HepG2 (cell line): ENCODE results near the gene COPS7B. TPM values are rescaled to one million over a fixed set of nuclear protein-coding genes. Genes with fewer than 3 reads are reported as not detected.

Source experiments
- ARID4A ChIP-seq: sonication (generic); formaldehyde crosslinking; IDR thresholded peaks from 2 replicates; pipeline ENCODE4 v1.5.0; 2020; ENCODE audit warnings: mild to moderate bottlenecking, missing genetic modification reagents, borderline replicate concordance
- EZH2 ChIP-seq: conservative IDR thresholded peaks from 2 replicates; pipeline ENCODE4 v1.6.1; 2012; ENCODE audit warnings: mild to moderate bottlenecking, low read depth, low read length, moderate library complexity
- FOXJ3 ChIP-seq: sonication (generic); formaldehyde crosslinking; IDR thresholded peaks from 2 replicates; pipeline ENCODE4 v1.4.0; 2020; ENCODE audit warnings: missing genetic modification reagents, mild to moderate bottlenecking, borderline replicate concordance
- FUBP1 ChIP-seq: sonication (generic); formaldehyde crosslinking; IDR thresholded peaks from 2 replicates; pipeline ENCODE4 v1.5.1; 2020; ENCODE audit warnings: missing genetic modification reagents, mild to moderate bottlenecking, borderline replicate concordance
- USF2 ChIP-seq, 2 experiments: sonication (generic) in 1 of 2; formaldehyde crosslinking in 1 of 2; IDR thresholded peaks; 2 replicates each; pipeline versions ENCODE4 v1.5.1 to v1.6.1; 2011 to 2020; ENCODE audit warnings: borderline replicate concordance in 1 of 2, low read depth in 1 of 2, low read length in 1 of 2, mild to moderate bottlenecking in 1 of 2, missing genetic modification reagents in 1 of 2, moderate library complexity in 1 of 2
- ZBTB4 ChIP-seq: sonication (generic); formaldehyde crosslinking; IDR thresholded peaks from 2 replicates; pipeline ENCODE4 v1.4.0; 2020; ENCODE audit warnings: missing genetic modification reagents, mild to moderate bottlenecking, borderline replicate concordance
- ZNF264 ChIP-seq: sonication (generic); formaldehyde crosslinking; IDR thresholded peaks from 2 replicates; pipeline ENCODE4 v1.4.0; 2020; ENCODE audit warnings: missing genetic modification reagents
- ZNF557 ChIP-seq: sonication (generic); formaldehyde crosslinking; IDR thresholded peaks from 2 replicates; pipeline ENCODE4 v1.4.0; 2020; ENCODE audit warnings: missing genetic modification reagents
- ZNF619 ChIP-seq: sonication (generic); formaldehyde crosslinking; IDR thresholded peaks from 2 replicates; pipeline ENCODE4 v1.4.0; 2020; ENCODE audit warnings: mild to moderate bottlenecking, missing genetic modification reagents
- ZNF678 ChIP-seq: sonication (generic); formaldehyde crosslinking; IDR thresholded peaks from 2 replicates; pipeline ENCODE4 v1.4.0; 2020; ENCODE audit warnings: mild to moderate bottlenecking, missing genetic modification reagents
- ZNF770 ChIP-seq: sonication (generic); formaldehyde crosslinking; IDR thresholded peaks from 2 replicates; pipeline ENCODE4 v1.5.0; 2020; ENCODE audit warnings: mild to moderate bottlenecking, missing genetic modification reagents
- polyA plus RNA-seq, 8 experiments: library from polyadenylated mRNA; depleted of rRNA in 3 of 8; stranded (reverse) in 7 of 8; unstranded in 1 of 8; fragments of >200 nt; fragmentation: Illumina TruSeq in 4 of 8; extraction: Trizol in 4 of 8; gene quantifications; 2 replicates each; pipeline versions ENCODE4 v1.2.1 to v1.2.3, GENCODE V29; 2011 to 2016; ENCODE audit warnings: low read depth in 4 of 8, missing spikeins in 1 of 8, mixed read lengths in 1 of 8; ENCODE audit not compliant: insufficient read depth in 1 of 8
- total RNA-seq, 5 experiments: library from RNA; depleted of rRNA; stranded (reverse); fragments of >200 nt; fragmentation: Illumina TruSeq; extraction: Trizol; gene quantifications; 2 replicates each; pipeline ENCODE4 v1.2.3, GENCODE V29; 2016; ENCODE audit warnings: low read depth in 1 of 5

COPS7B gene
- total and polyA plus RNA-seq, 2 of the 13 experiments (the other 11 are each of a cell fraction or from before 2014, with no cell fraction given) = 30.6 to 62.7 TPM

GRCh38 chr2:231781798-231782726, 4.2 kb upstream of the COPS7B start (continued):
- TF ChIP-seq USF2 (IDR thresholded peaks at IDR 0.05; ENCODE audit: low read depth, low read length) (no peak), USF2 (CRISPR knock-in tag; IDR thresholded peaks at IDR 0.05; ENCODE audit: borderline replicate concordance) (no peak), ZNF678 (CRISPR knock-in tag) (no peak), ZNF557 (CRISPR knock-in tag) (no peak), ZBTB4 (CRISPR knock-in tag) (no peak), ZNF619 (CRISPR knock-in tag) (peak; percentile 16; the same call in 1 of the 2 replicates), ZNF264 (CRISPR knock-in tag) (no peak), ZNF770 (CRISPR knock-in tag) (no peak), EZH2 (no peak), FUBP1 (no peak), ARID4A (no peak), FOXJ3 (CRISPR knock-in tag) (no peak; the same call in 1 of the 2 replicates)
